Inflammatory macrophage treated with lipopolysaccharide for 4 hours (primary cell): ENCODE results near the gene BST1.
"Not testable (repeated sequence)": the region's sequence is repeated elsewhere in the genome, so short reads cannot be mapped to it uniquely, and the experiment has no call there.

Source experiments
- DNase-seq: peaks from one replicate; pipeline ENCODE4 v3.0.0-alpha.2; 2020

Gene BST1

DNA sequence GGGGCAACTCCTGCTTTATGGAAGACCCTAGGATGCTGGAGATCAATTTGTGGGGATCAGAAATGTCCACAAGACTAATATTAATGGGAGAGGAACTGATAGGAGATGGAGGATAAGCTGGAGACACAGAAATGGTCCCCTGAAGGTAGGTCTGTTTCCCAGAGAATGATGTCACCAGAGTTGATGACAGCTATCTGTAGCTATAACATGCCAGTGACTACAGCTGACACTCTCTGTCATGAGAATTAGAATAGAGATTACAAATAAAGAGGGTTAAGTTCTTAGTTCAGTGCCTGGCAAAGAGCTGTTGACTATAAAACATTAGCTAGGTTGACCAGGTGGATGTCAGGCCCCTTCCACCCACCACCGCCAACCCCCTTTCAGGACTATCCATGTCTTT is 9.3 kb downstream of the BST1 start:
- no peak for DNase-seq

DNA sequence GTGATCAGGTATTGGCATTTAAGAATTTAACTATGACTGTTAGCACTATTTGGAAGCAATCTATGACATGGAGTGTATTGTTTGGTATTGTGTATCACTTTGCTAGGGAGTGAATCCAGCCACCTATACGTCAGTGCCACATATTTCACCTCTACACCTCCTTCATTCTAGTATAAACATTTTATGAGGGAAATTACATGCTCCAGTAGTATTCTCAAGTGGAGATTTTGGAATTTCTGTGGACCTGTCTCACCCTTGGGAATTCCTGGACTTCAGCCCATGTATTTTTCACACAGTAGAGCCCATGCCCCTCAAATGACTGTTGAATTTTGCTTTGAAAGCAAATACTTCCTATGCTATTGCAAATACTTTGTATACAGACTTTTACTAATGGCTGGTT is 11.3 kb downstream of the BST1 start:
- DNase-seq: no peak

DNA sequence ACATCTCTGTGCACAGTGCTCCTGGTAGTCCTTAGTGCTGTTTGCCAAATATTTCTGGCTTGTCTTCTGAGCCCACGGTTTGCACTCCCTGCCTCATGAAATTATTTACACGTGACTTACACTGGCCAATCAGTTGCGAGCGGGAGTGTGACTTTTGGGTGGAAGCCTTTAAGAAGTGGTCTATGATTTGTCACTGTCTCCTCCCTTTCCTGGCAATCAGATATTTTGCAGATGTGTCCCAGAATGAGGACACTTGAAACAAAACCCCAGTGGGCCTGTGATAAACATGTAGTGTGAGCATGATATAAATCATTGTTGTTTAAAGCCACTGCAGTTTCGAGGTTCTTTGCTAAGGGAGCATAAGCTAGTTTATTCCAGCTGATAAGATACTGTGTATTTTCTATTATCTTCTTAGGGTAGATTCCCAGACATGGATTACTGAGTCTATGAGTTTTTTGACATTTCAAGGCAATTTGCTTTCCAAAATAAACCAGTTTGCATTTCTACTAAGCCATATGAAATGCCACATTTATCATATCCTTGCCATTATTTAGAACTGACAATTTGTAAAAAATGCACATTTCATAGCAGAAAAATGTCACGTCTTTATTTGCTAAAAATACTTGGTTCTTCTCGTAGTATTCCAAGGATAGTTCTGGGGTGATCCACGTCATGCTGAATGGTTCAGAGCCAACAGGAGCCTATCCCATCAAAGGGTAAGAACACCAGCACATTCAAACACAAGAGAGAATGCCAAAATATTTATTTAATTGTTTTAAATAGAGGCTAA is 12.0 kb downstream of the BST1 start:
- DNase-seq: no peak

DNA sequence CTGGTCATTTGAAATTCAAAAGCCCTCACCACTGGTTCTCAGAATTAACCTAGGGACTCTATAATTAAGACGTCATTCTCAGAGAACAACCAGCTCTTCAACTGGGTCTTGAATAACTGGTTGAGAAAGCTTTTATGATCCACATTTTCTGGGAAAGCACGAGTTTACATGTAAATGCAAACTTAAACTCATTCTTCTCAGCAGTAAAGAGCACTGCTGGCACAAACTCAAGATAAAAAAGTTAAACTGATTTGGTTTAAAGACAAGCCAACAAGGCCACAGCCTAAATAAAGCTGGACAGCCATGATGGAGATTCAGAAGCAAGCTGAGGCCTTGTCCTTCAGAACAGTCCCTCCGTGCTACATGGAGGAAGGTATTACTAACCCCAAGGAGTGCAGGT is 13.2 kb downstream of the BST1 start:
- DNase-seq: no peak

DNA sequence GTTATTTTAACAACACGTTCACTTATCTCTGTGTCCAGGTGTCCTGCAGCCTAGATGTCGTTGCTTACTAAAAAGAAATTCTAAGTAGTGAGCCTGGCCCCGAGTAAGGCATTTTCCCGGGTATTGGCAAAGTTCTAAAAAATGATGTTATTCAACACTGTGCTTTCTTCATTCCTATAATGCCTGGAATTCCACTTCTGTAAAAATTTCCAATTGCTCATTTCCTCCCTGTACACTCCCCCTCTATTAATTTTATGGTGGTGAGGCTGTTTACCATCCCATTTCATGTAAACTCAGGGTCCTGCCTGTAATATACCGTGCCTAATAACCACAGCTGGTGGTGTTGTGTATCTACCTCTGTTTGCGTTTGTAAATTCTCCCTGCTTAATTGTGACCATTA is 14.2 kb downstream of the BST1 start:
- DNase-seq: no peak

DNA sequence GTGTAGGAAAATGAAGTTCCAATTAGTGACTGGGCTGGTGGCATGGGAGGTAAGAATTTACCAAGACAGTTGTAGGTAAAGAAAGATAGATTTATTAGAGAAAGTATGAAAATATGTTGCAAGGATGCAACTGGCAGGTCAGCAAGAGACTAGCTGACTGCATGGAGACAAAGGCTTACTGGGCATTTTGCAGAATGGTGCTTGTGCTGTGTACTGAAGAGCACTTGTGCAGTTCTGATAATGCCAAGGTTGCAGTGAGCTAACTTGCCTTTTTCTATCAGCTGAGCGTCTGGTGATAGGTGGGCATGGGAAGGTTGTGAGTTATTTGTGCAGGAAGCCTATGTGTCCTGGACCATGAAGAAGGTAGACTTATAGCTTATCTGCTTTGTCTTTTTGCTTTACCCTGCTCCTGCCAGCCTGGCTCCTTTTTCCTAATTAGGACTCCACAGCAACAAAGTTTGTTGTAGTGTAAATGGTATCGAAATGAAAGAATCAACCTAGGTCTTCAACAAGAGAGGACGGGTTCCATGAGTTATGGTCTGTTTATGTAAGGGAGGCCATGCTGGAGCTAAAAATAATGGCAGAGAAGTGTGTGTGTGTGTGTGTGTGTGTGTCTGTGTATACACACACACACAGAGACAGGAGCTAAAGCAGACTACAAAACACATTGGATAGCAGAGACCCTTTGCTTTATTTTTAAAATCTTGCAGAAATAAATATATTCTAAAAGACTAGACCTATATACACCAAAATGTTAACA is 15.0 kb downstream of the BST1 start:
- no peak for DNase-seq

DNA sequence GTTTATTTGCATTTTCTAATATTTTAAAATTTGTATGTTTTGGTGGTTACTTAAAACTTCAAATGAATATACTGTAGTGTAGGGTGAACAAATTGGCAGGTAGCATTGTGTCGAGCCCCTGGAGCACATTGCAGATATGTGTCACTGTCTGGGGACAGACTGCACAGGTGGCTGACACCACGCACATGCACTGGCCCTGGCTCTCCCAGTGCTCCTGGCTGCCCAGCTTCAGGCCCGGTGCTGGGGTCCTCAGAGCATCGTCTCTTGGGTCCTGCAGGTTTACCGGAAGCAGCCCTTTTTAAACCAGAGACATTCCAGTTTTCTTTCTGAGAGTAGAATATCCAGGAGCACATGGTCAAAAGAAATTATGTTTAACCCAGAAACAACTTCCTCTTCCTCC is 15.6 kb downstream of the BST1 start:
- DNase-seq: no peak

DNA sequence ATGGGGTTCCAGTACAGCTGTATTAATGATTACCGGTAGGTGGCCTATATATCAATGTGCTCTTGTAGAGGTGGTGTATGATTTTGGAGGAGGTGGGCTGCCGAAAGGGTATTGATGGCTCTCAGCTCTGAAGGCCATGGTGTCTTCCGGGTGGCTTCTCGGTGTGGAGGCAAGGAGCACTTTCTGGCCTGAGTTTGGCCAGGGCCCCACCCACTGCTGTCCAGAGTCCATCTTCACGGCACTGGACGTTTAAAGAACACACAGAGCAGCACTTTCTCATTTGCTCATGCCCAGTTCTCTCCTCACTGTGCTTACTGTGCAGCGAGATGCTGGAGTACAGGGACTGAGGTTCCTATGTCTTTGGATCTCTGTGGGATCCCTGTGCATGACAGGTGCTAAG is 16.1 kb downstream of the BST1 start:
- DNase-seq: no peak

DNA sequence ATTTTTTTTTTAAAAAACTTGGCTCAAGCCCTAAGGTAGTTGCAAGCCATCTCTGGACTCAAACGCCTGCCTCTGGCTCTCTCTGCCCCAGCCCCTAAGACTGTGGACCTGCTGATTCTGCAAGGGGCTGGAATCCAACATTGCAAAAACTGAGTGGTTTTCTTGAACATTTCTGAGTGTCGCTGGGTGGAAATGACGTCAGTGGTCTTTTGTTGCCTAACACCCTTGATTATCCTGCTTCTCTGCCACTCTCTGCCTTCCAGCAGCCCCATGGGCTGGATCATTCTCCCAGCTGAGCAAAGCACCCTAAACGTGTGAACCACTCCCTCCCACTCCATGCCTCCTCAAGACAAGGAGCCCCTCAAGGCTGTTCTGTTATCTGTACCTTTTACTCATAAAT is 16.6 kb downstream of the BST1 start:
- DNase-seq: peak; percentile 70

DNA sequence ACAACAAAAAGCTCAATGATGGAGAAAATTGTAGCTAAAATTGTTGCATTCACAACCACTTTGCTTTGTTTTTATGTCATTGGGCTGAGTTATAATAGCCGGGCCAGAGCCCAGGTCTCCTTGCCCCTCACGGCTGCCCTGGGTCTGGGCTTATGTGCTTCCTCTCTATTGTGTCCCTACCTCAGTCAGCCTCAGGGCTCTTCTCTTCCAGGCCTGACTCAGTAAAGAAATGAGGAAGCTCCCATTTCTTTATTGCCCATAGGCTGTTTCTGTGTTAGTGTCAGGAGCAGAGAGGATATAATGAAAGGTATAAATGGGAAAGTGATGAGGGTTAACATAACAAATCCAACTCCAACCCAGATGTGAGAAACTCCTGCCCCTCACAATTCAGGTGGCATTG is 18.0 kb downstream of the BST1 start:
- DNase-seq: peak; percentile 41

DNA sequence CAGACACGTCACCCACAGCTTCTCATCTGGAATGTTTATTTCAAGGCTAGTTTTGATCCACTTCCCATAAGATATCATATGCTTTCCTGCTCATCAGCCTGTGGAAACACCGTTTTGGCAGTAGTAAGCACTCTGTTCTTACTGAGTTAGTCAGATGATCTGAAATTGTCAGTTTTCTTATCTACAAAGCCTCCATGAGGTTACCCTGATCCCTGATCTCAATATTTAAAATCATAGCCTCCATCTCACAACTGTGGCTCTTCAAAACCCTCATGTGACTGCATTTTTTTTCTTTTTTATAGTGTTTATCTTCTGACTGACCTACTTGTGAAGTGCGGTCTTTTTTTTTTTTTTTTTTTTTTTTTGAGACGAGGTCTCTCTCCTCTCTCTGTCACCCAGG is 22.7 kb downstream of the BST1 start:
- no peak for DNase-seq

DNA sequence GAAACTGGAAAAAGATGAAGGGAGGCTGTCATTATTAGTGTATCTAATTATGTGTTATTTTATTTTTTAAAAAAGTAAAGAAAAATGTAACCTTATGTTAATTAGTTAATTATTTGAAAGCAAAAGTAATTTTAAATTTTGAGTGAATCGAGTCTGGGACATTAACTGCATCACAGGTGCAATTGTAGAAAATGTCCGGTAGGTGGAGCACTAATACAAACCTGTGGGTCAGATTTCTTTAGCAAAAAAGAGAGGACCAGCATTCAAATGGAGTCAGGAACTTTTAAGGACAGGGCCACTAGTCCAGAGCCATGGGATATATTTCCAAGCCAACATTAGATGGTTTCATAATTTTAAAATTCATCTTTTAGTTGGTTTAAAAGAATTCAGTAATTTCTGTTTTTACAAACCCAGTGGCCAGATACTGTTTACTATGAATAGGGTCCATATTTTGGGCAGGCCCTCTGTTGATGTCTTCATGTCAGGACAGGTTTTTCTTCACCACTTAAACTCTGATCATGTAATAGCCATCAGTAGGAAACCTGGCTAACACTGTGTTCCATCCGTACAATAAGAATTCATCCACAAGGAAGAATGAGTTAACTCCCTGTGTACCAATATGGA is 27.2 kb downstream of the BST1 start:
- DNase-seq: peak; percentile 62

DNA sequence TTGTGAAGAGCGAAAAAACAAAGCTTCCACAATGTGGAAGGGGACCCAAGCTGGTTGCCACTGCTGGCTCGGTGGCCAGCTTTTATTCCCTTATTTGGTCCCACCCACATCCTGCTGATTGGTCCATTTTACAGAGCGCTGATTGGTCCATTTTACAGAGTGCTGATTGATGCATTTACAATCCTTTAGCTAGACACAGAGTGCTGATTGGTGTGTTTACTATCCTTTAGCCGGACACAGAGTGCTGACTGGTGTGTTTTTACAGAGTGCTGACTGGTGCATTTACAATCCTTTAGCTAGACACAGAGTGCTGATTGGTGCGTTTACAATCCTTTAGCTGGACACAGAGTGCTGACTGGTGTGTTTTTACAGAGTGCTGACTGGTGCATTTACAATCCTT is 30.2 kb downstream of the BST1 start:
- not testable (repeated sequence) for DNase-seq

DNA sequence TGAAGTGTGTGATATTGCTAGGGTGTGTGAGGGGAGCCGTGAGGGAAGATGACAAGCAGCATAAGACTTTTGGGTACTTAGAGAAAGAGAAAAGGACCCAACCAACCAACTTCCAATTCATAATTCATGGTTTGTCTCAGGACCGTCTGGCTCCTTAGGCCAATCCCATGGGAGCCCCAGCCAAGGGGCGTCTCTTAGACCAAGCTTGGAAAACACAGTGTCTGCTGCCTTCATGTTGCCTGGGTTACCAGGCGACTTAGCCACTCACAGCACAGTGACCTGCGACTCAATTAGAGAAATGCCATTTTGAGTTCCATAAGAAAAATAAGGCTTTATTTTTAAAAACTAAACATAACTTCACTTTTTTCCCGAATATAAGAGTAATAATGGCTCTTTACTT is 32.7 kb downstream of the BST1 start:
- no peak for DNase-seq

DNA sequence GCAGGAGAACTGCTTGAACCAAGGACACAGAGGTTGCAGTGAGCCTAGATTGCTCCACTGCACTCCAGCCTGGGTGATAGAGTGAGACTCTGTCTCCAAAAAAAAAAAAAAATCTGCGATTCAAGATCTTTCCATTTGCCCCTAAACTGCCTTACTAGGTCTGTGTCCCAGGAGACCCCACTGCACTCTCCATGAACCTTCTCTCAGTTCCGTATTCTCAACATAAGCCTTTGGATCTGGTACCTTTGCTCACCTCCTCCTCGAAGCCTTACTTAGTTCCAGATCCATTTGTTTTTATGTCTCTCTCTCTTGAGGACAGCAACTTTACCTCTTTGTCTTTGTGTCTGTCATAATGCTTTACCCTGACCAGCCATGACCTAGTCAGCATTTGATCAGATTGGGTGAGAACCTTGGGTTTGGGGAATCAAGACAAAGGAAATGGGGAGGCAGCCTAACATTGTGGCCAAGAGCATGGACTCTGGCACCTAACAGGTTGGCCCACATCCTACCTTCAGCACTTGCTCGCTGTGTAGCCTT is 33.7 kb downstream of the BST1 start:
- no peak for DNase-seq

DNA sequence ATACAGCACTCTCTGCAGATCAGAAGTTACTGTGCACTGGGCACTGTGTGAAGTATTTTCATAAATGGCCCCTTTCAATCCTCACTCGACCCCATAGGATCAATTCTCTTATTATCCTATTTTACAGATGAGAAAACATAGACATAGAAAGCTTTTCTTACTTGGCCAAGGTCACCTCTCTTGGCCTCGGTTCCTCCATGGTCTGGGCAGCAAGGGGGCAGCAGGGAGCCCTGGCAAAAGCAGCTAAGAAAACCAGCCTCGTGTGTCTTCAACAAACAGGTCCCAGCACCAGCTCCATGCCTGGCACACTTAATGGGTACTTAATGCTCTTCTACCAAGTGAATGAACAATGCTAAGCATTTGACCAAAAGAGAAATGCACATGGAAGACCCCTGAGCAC is 34.4 kb downstream of the BST1 start:
- DNase-seq: no peak

DNA sequence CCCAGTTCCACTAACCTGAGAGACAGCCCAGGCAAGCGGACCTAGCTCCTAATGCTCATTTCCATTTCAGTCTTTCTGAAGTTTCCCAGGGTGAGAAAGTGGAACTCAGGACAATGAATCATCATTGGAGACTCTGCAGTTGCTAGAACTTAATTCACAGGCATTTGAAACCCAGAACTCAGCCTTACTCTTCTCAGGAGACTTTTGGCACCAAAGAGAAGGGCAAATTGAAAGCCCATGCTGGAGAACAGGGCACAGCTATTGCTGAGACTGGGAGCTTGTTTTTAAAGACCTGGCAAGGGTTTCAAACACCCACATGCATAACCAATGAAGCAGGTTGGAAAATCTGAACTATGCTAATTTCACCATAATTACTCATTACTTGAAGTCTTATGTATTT is 36.0 kb downstream of the BST1 start:
- DNase-seq: peak; percentile 58

DNA sequence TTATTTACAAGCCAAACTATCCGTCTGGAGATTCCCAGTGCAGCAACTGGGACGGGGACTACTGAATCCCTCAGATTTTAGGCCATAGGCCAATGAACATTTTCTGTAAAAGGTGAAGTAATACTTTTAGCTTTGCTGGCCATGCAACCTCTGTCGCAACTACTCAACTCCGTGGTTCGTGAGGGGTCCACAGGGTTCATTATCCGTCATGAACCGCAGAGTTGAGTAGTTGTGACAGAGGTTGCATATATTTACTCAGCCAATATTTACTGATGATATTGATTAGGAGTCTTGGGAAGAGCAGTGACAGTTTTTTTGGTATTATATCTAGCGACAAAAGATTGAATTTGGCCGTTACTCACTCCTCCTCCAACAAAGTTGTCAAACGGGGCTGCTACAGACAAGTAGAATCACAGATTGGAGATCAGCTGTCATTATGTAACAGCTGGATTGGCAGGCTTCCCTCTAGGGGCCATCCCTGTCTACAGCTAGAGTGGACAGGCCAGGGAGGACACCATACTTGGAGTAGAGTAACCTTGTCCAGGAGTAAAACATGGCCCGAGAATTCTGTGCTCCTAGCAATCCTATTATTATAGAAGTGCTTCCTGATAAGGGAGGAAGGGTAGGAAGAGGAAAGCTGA is 38.0 kb downstream of the BST1 start:
- no peak for DNase-seq

DNA sequence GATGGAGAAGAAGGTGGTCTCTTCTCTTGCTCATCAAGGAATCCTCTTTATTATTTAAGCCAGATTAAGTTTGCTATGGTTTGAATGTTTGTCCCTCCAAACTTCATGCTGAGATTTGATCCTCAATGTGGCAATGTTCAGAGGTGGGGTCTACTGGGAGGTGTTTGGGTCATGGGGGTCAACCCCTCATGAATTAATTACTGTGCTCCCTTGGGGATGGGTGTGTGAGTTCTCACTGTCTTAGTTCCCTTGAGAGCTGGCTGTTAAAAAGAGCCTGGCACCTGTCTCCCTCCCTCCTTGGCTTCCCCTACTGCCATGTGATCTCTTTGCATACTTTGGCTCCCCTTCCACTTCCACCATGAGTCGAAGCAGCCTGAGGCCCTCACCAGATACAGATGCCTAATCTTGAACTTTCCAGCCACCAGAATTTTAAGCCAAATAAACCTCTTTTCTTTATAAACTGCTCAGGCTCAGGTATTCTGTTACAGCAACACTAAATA is 39.3 kb downstream of the BST1 start:
- DNase-seq: no peak

DNA sequence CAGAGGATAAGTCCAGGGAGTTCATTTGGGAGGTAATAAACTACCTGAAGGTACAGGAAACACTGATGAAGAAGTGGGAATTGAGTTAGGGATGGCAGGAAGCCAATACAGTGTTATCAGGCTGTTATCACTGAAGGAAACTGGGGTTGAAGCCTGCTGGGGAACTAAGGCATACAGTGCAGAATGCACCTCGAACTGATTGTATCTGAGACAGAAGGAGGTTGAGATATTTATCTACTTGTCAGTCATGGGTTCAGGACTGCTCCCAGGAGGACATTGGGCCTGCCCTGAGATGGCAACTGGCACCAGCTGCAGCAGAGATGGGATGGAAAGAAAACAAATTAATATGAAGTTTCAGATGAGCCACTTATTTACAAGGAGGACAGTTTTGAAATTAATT is 39.8 kb downstream of the BST1 start:
- DNase-seq: no peak

DNA sequence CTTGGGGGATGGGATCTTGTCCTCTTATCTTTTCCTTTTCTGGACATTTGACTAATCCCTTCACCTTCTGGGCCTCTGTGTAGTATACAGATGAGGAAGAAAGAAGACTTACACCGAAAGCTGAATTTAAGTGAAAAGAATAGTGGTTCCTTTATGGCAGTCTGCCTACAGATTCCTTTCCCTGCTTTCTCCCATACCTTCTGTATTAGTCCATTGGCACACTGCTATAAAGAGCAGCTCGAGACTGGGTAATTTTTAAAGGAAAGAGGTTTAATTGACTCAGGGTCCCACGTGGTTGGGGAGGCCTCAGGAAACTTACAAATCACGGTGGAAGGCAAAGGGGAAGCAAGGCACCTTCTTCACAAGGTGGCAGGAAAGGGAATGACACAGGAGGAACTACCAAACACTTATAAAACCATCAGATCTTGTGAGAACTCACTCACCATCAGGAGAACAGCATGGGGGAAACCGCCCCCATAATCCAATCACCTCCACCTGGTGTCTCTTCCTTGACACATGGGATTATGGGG is 41.2 kb downstream of the BST1 start:
- no peak for DNase-seq

DNA sequence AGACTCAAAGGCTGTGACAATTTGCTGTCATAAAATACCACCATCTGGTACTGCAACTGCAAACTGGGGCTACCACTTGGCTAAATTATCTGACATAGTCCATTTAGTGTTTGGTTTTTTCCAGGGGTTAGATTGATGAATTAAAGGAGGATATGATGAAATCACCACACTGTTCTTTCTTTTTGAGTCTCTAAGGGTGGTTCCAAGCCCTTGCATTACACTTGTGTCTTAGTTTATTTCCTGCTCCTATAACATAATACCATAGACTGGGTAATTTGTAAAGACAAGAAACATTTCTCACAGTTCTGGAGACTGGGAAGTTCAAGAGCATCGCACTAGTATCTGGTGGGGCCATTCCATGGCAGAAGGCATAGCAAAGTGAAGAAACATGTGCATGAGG is 43.2 kb downstream of the BST1 start:
- DNase-seq: no peak

DNA sequence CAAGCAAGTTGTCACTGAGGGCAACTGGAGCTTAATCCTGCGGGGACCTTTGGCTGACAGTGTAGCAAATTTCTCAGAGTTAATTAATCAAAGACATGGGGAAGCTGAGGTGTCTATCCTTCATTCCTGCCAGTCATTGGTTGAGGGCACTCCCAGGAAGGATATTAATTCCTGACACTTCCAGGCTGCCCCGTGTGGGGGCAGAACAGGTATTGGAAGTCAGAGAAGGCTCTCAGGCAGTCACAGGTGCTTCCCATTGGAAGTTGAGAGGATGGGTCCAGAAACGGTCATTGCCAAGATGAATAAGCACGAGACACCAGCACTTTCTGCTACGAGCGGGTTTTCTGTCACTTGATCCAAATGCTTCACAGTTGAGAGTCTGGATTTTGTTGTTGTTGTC is 46.1 kb downstream of the BST1 start:
- no peak for DNase-seq
